Hepatocyte (in vitro differentiated cells): ENCODE results near the gene SH3TC1. TPM values are rescaled to one million over a fixed set of nuclear protein-coding genes. Genes with fewer than 3 reads are reported as not detected.

Experiments used
- DNase-seq: peaks from one replicate; pipeline ENCODE4 v3.0.0-alpha.2; 2016; ENCODE audit warnings: low spot score
- H2AFZ ChIP-seq: fragments of 200-600 bp; sonication (generic); 2 replicates; pipeline ENCODE4 v1.6.0; 2016; ENCODE audit warnings: antibody characterized with exemption, mild to moderate bottlenecking
- H3K27ac ChIP-seq: fragments of 200-600 bp; sonication (generic); 2 replicates; pipeline ENCODE4 v1.5.1; 2016; ENCODE audit warnings: mild to moderate bottlenecking
- H3K27me3 ChIP-seq: fragments of 200-600 bp; sonication (generic); 2 replicates; pipeline ENCODE4 v1.6.1; 2016
- H3K36me3 ChIP-seq: fragments of 200-600 bp; sonication (generic); replicated peaks from 2 replicates; pipeline ENCODE4 v1.5.1; 2016; ENCODE audit warnings: low read depth; ENCODE audit not compliant: insufficient read depth
- H3K4me1 ChIP-seq: fragments of 200-600 bp; sonication (generic); 2 replicates; pipeline ENCODE4 v1.5.1; 2016; ENCODE audit warnings: mild to moderate bottlenecking, moderate library complexity; ENCODE audit not compliant: insufficient read depth
- H3K4me2 ChIP-seq: fragments of 200-600 bp; sonication (generic); 2 replicates; pipeline ENCODE4 v1.6.0; 2016
- H3K4me3 ChIP-seq: fragments of 200-600 bp; sonication (generic); 2 replicates; pipeline ENCODE4 v1.5.1; 2016; ENCODE audit warnings: mild to moderate bottlenecking
- H3K79me2 ChIP-seq: fragments of 200-600 bp; sonication (generic); 2 replicates; pipeline ENCODE4 v1.6.0; 2017; ENCODE audit warnings: mild to moderate bottlenecking
- H3K9me2 ChIP-seq: fragments of 200-600 bp; sonication (generic); replicated peaks from 2 replicates; pipeline ENCODE4 v1.6.0; 2017; ENCODE audit warnings: mild to moderate bottlenecking; ENCODE audit not compliant: insufficient read depth
- H3K9me3 ChIP-seq: fragments of 200-600 bp; sonication (generic); 2 replicates; pipeline ENCODE4 v1.5.1; 2016; ENCODE audit warnings: low read depth, mild to moderate bottlenecking
- H4K20me1 ChIP-seq: fragments of 200-600 bp; sonication (generic); 2 replicates; pipeline ENCODE4 v1.6.0; 2016; ENCODE audit warnings: mild to moderate bottlenecking; ENCODE audit not compliant: insufficient read depth, poor library complexity, severe bottlenecking
- EZH2 ChIP-seq: fragments of 200-600 bp; sonication (generic); IDR thresholded peaks from 2 replicates; pipeline ENCODE4 v1.6.1; 2016; ENCODE audit warnings: antibody characterized with exemption, mild to moderate bottlenecking, borderline replicate concordance
- EZH2phosphoT487 ChIP-seq: fragments of 200-600 bp; sonication (generic); IDR thresholded peaks from one replicate; pipeline ENCODE4 v1.6.1; 2018; ENCODE audit warnings: antibody characterized with exemption, mild to moderate bottlenecking, low read depth, moderate library complexity; ENCODE audit not compliant: unreplicated experiment, severe bottlenecking
- WGBS: methylation state at CpG from one replicate; pipeline ENCODE4 v1.1.6; 2016; ENCODE audit warnings: low lambda C conversion rate; ENCODE audit errors: missing lambda C conversion rate; 5-methylcytosine and 5-hydroxymethylcytosine counted together
- polyA plus RNA-seq: library from polyadenylated mRNA; unstranded; fragments of >200 nt; fragmentation: Nextera tagmentation; extraction: Ambion mirVana; gene quantifications from 2 replicates; pipeline ENCODE4 v1.2.1, GENCODE V29; 2016
- total RNA-seq: library from RNA; depleted of rRNA; stranded (reverse); fragments of >200 nt; gene quantifications from 2 replicates; pipeline ENCODE4 v1.2.3, GENCODE V29; 2014
- TF ChIP-seq, protein P1 (sequence below): fragments of 200-600 bp; sonication (generic); IDR thresholded peaks from 2 replicates; pipeline ENCODE4 v1.5.1; 2016; ENCODE audit warnings: antibody characterized with exemption, mild to moderate bottlenecking; ENCODE audit not compliant: poor library complexity

Gene SH3TC1
- total and polyA plus RNA-seq, 2 experiments from 2014 or later, result 30.3 to 35.4 TPM

DNA sequence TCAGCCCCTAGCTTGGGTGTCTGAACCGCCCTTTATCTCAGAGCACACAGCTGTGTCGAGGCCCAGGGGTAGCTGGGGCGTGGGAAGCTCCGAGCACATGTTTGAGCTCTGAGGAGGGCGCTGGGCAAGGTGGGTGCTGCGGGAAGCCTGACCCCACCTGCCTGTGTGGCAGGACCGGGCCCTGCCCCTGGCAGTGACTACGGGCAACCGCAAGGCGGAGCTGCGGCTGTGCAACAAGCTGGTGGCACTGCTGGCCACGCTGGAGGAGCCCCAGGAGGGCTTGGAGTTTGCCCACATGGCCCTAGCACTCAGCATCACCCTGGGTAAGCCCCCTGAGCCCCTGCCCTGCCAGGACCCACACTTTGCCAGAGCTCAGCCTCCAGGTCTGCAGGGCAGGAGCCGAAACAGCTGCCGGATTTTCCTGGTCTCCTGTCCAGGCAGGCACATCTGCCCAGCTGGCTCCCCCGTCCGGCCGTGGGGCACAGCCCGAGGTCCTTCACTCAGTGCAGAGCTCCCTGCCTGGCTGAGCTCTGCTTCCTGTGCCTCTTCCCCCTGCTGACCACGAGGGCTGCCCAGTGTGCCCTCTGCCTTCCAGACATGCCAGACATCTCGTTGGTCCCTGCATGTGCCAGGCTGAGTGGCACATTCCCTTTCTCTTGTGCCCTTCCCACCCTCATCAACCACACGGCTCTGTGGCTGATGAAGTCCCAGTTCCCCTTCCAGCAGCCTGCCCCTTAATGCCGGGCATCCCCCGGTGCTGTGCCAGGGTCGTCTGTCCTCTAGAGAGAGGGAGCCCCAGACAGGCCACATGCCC lies 37.2 kb downstream of the SH3TC1 start:
- H4K20me1 ChIP-seq, result no peaks in the 10 kb centered on the region
- no peaks in the 10 kb centered on the region for H3K79me2 ChIP-seq
- no peak overlapping the region for H3K27ac ChIP-seq
- H3K36me3 ChIP-seq, result no peaks in the 10 kb centered on the region
- 95% methylated on average over 24 of the region's 24 CpGs for WGBS
- H3K9me2 ChIP-seq, result no peaks in the 10 kb centered on the region
- H2AFZ ChIP-seq, result no peak overlapping the region
- no peaks in the 10 kb centered on the region for H3K9me3 ChIP-seq
- no peak for DNase-seq
- H3K4me2 ChIP-seq, result no peak overlapping the region
- TF ChIP-seq EZH2phosphoT487, result no peak
- TF ChIP-seq, protein P1, sequence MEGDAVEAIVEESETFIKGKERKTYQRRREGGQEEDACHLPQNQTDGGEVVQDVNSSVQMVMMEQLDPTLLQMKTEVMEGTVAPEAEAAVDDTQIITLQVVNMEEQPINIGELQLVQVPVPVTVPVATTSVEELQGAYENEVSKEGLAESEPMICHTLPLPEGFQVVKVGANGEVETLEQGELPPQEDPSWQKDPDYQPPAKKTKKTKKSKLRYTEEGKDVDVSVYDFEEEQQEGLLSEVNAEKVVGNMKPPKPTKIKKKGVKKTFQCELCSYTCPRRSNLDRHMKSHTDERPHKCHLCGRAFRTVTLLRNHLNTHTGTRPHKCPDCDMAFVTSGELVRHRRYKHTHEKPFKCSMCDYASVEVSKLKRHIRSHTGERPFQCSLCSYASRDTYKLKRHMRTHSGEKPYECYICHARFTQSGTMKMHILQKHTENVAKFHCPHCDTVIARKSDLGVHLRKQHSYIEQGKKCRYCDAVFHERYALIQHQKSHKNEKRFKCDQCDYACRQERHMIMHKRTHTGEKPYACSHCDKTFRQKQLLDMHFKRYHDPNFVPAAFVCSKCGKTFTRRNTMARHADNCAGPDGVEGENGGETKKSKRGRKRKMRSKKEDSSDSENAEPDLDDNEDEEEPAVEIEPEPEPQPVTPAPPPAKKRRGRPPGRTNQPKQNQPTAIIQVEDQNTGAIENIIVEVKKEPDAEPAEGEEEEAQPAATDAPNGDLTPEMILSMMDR, result no peak
- TF ChIP-seq EZH2, result no peak
- peaks cover 12% of the 10 kb centered on the region for H3K4me1 ChIP-seq
- no peak overlapping the region for H3K4me3 ChIP-seq
- no peaks in the 10 kb centered on the region for H3K27me3 ChIP-seq

DNA sequence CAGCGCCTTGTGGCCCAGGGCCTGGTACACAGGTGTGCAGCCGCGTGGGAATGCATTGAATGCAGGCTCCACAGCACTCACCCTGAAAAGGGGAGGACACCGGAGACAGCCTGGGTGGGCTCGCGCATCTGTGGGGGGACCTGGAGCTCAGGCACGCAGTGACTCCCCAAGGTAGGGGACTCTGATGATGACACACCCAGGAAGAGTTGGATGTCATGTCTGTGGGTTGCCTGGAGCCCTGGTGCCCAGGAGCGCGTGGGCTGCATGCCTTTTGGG lies 37.8 kb downstream of the SH3TC1 start:
- Histone ChIP-seq H3K9me2 (no peaks in the 10 kb centered on the region), H3K36me3 (no peaks in the 10 kb centered on the region), H3K4me1 (peaks cover 12% of the 10 kb centered on the region), H3K4me2 (no peak overlapping the region), H3K4me3 (no peak overlapping the region), H3K27ac (no peak overlapping the region), H3K79me2 (no peaks in the 10 kb centered on the region), H3K27me3 (no peaks in the 10 kb centered on the region), H3K9me3 (no peaks in the 10 kb centered on the region), H2AFZ (no peak overlapping the region), H4K20me1 (no peaks in the 10 kb centered on the region)
- no peak for DNase-seq
- WGBS, result 93% methylated on average over 9 of the region's 9 CpGs
- TF ChIP-seq EZH2phosphoT487 (no peak), EZH2 (no peak)
- TF ChIP-seq, protein P1, result no peak

DNA sequence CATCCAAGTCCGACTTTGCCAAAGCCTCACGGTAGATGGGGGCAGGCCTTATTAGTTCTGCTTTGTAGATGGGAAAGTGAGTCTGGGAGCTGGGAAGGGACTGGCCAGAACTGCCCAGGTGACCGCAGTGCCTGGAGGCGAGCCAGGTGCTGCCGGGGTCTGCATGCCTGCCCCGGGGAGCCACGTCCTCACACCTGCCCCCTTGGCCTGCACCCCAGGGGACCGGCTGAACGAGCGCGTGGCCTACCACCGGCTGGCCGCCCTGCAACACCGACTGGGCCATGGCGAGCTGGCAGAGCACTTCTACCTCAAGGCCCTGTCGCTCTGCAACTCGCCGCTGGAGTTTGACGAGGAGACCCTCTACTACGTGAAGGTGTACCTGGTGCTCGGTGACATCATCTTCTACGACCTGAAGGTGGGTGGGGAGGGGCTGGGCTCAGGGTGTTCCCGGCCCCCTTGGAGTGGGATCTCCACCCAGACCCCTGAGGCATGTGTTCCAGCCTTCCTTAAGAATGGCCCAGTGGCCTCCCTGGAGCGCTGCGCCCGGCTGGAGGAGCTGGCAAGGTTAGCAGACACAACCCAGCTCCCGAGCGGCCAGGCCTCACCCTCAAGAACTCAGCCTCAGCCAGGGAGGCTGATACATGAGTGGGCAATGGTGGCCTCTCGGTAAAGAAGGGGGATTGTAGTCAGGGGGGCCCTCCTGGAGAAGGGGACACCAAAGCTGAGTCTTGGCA lies 38.3 kb downstream of the SH3TC1 start:
- H3K36me3 ChIP-seq, result no peaks in the 10 kb centered on the region
- H3K4me3 ChIP-seq, result no peak overlapping the region
- no peak for DNase-seq
- H3K9me2 ChIP-seq, result no peaks in the 10 kb centered on the region
- H3K27me3 ChIP-seq, result no peaks in the 10 kb centered on the region
- H3K27ac ChIP-seq, result peak overlapping the region; percentile 89
- H4K20me1 ChIP-seq, result no peaks in the 10 kb centered on the region
- TF ChIP-seq, protein P1, result no peak
- no peak for TF ChIP-seq EZH2phosphoT487
- no peak for TF ChIP-seq EZH2
- H3K4me1 ChIP-seq, result peaks cover 14% of the 10 kb centered on the region
- no peak overlapping the region for H2AFZ ChIP-seq
- no peaks in the 10 kb centered on the region for H3K79me2 ChIP-seq
- H3K9me3 ChIP-seq, result no peaks in the 10 kb centered on the region
- H3K4me2 ChIP-seq, result no peak overlapping the region
- WGBS, result 95% methylated on average over 29 of the region's 29 CpGs
